Body of pancreas (tissue), 4 donors: ENCODE data around the gene CLHC1. TPM values are rescaled to one million over a fixed set of nuclear protein-coding genes. Genes with fewer than 3 reads are reported as not detected.
"Not testable (repeated sequence)": the region's sequence is repeated elsewhere in the genome, so short reads cannot be mapped to it uniquely, and the experiment has no call there.

Source experiments
- ATAC-seq: fragments of 150-250 bp; one replicate; pipeline ENCODE4 v1.9.1; 2016
- DNase-seq, 4 donors: peaks; one replicate each; pipeline ENCODE4 v3.0.0-alpha.2; 2019
- H3K27ac ChIP-seq, 4 donors: fragments of 200-600 bp; sonication (generic); 1 replicate in 3 of 4; 2 replicates in 1 of 4; pipeline versions ENCODE4 v1.5.1 to v1.6.1; 2016 to 2019; ENCODE audit warnings: mild to moderate bottlenecking in 1 of 4, mixed read lengths in 1 of 4, moderate library complexity in 1 of 4
- H3K27me3 ChIP-seq, 2 donors: fragments of 200-600 bp; sonication (generic); one replicate each; pipeline ENCODE4 v1.6.0; 2016; ENCODE audit warnings: mild to moderate bottlenecking in 1 of 2
- H3K36me3 ChIP-seq, 2 donors: fragments of 200-600 bp; sonication (generic); replicated peaks in 1 of 2; 2 replicates each; pipeline ENCODE4 v1.5.1; 2016; ENCODE audit warnings: low read depth in 2 of 2; ENCODE audit not compliant: insufficient read depth in 1 of 2
- H3K4me1 ChIP-seq: fragments of 200-600 bp; sonication (generic); one replicate; pipeline ENCODE4 v1.6.0; 2016
- H3K4me3 ChIP-seq, 2 donors: fragments of 200-600 bp; sonication (generic); 1 replicate in 1 of 2; 2 replicates in 1 of 2; pipeline ENCODE4 v1.5.1; 2016 to 2019
- H3K9me3 ChIP-seq, 3 donors: fragments of 200-600 bp; sonication (generic); 1 replicate in 2 of 3; 2 replicates in 1 of 3; pipeline ENCODE4 v1.5.1; 2016
- POLR2A ChIP-seq, 3 donors: fragments of 450-650 bp; IDR thresholded peaks; one replicate each; pipeline ENCODE4 v1.6.1; 2016; ENCODE audit warnings: antibody characterized with exemption in 3 of 3, mild to moderate bottlenecking in 2 of 3
- WGBS, 2 donors: methylation state at CpG; one replicate each; pipeline ENCODE4 v1.1.5; 2017; 5-methylcytosine and 5-hydroxymethylcytosine counted together
- intact Hi-C: fragments of 100-400 bp; cut with DNase I; formaldehyde crosslinking; loops from one replicate; pipeline ENCODE4 v1.15.1; 2023
- total RNA-seq, 2 donors: library from RNA; depleted of rRNA; stranded (reverse); fragments of >200 nt; gene quantifications; one replicate each; pipeline ENCODE4 v1.1.0, GENCODE V29; 2016
- TF ChIP-seq, protein P1 (sequence below), 7 experiments: fragments of 450-650 bp in 4 of 7; fragments of 200-600 bp in 3 of 7; sonication (generic) in 3 of 7; IDR thresholded peaks; one replicate each; pipeline ENCODE4 v1.5.1; 2016 to 2019; ENCODE audit warnings: antibody characterized with exemption in 7 of 7

CLHC1 gene
- total RNA-seq, 2 donors from 2014 or later: 3.3 to 19.7 TPM

DNA sequence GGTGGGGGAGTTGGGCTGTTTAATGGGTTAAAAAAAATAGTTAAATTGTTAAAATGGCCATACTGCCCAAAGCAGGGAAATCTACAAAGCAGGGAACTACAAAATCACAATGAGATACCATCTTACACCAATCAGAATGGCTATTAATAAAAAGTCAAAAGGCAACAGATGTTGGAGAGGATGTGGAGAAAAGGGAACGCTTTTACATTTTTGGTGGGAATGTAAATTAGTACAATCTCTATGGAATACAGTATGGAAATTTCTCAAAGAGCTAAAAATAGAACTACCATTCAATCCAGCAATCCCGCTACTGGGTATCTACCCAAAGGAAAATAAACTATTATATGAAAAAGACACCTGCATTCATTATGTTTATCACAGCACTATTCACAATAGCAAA lies 27.1 kb downstream of the CLHC1 start:
- ATAC-seq (no peak), DNase-seq (no peak)
- Histone ChIP-seq H3K9me3 (no peaks in the 10 kb centered on the region), H3K36me3 (no peaks in the 10 kb centered on the region), H3K4me1 (no peaks in the 10 kb centered on the region), H3K4me3 (no peak overlapping the region), H3K27me3 (no peaks in the 10 kb centered on the region), H3K27ac (no peak overlapping the region)
- 96 to 100% methylated on average over 2 of the region's 2 CpGs for WGBS, 2 donors
- no peak for TF ChIP-seq POLR2A (IDR thresholded peaks at IDR 0.05)
- TF ChIP-seq, protein P1, sequence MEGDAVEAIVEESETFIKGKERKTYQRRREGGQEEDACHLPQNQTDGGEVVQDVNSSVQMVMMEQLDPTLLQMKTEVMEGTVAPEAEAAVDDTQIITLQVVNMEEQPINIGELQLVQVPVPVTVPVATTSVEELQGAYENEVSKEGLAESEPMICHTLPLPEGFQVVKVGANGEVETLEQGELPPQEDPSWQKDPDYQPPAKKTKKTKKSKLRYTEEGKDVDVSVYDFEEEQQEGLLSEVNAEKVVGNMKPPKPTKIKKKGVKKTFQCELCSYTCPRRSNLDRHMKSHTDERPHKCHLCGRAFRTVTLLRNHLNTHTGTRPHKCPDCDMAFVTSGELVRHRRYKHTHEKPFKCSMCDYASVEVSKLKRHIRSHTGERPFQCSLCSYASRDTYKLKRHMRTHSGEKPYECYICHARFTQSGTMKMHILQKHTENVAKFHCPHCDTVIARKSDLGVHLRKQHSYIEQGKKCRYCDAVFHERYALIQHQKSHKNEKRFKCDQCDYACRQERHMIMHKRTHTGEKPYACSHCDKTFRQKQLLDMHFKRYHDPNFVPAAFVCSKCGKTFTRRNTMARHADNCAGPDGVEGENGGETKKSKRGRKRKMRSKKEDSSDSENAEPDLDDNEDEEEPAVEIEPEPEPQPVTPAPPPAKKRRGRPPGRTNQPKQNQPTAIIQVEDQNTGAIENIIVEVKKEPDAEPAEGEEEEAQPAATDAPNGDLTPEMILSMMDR (IDR thresholded peaks at IDR 0.05): no peak
- intact Hi-C loops: no loop called here

DNA sequence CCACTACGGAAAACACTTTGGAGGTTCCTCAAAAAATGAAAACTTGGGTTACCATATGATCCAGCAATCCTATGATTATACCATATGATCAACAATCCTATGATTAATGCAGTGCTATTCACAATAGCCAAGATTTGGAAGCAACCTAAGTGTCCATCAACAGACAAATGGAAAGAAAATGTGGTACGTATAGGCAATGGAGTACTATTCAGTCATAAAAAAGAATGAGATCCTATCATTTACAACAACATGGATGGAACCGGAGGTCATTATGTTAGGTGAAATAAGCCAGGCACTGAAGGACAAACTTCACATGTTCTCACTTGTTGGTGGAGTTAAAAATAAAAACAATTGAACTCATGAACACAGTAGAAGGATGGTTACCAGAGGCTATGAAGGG lies 27.6 kb downstream of the CLHC1 start:
- Histone ChIP-seq H3K27ac (no peak overlapping the region), H3K27me3 (no peaks in the 10 kb centered on the region), H3K9me3 (no peaks in the 10 kb centered on the region), H3K4me3 (no peak overlapping the region), H3K4me1 (no peaks in the 10 kb centered on the region), H3K36me3 (no peaks in the 10 kb centered on the region)
- 95 to 97% methylated on average over 3 of the region's 3 CpGs for WGBS, 2 donors
- no peak for DNase-seq
- no peak for ATAC-seq
- TF ChIP-seq, protein P1 (IDR thresholded peaks at IDR 0.05): no peak
- no peak for TF ChIP-seq POLR2A (IDR thresholded peaks at IDR 0.05)
- intact Hi-C loops: no loop called here

- Histone ChIP-seq H3K4me3 (no peak overlapping the region), H3K27me3 (no peaks in the 10 kb centered on the region), H3K36me3 (no peaks in the 10 kb centered on the region), H3K9me3 (no peaks in the 10 kb centered on the region), H3K4me1 (no peaks in the 10 kb centered on the region), H3K27ac (no peak overlapping the region)
- DNase-seq: no peak
- TF ChIP-seq, protein P1 (IDR thresholded peaks at IDR 0.05): no peak
- no peak for TF ChIP-seq POLR2A (IDR thresholded peaks at IDR 0.05)
- intact Hi-C loops: no loop called here
- ATAC-seq: no peak
- 96% methylated on average over 1 of the region's 1 CpG for WGBS, 2 donors
These were observed 31.7 kb downstream of the CLHC1 start for GRCh38 chr2:55200416-55200815.

DNA sequence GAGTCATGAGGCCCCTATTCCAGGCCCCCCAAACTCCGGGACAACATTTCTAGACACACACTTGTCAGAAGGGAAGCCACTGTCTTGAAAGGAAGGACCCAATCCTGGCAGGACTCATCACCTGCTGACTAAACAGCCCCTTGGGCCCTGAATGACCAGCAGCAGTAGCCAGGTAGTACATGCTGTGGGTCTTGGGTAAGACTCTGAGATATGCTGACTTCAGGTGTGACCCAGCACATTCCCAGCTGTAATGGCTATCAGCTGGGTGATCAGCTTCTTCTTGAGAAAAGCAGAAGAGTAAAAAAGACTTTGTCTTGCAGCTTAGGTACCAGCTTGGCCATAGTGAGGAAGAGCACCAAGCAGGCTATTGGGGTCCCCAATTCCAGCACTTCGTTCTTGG lies 35.6 kb downstream of the CLHC1 start:
- intact Hi-C loops: no loop called here
- 91 to 100% methylated on average over 1 to 2 of the region's 2 CpGs for WGBS, 2 donors
- DNase-seq: no peak

DNA sequence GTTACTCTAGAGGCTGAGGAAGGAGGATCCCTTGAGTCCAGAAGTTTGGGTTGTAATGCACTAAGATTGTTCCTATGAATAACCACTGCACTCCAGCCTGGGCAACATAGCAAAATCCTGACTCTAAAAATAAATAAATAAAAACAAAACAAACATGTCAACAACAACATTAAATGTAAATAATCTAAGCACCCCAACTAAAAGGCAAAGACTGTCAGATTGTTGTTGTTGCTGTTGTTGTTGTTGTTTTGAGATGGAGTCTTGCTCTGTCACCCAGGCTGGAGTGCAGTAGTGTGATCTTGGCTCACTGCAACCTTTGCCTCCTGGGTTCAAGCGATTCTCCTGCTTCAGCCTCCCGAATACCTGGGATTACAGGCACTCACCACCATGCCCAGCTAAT lies 40.2 kb downstream of the CLHC1 start:
- H3K27me3 ChIP-seq, H3K27ac ChIP-seq, H3K9me3 ChIP-seq, H3K4me1 ChIP-seq, intact Hi-C loops, ATAC-seq, DNase-seq, H3K36me3 ChIP-seq, H3K4me3 ChIP-seq: not testable (repeated sequence)
- WGBS, 2 donors: 95 to 96% methylated on average over 2 of the region's 2 CpGs

More for the DNA sequence above, 35.6 kb downstream of the CLHC1 start:
- no peak for TF ChIP-seq POLR2A (IDR thresholded peaks at IDR 0.05)
- TF ChIP-seq, protein P1 (IDR thresholded peaks at IDR 0.05): no peak
- Histone ChIP-seq H3K4me3 (no peak overlapping the region), H3K4me1 (no peaks in the 10 kb centered on the region), H3K27me3 (no peaks in the 10 kb centered on the region), H3K36me3 (no peaks in the 10 kb centered on the region), H3K27ac (no peak overlapping the region), H3K9me3 (no peaks in the 10 kb centered on the region)
- ATAC-seq: no peak

DNA sequence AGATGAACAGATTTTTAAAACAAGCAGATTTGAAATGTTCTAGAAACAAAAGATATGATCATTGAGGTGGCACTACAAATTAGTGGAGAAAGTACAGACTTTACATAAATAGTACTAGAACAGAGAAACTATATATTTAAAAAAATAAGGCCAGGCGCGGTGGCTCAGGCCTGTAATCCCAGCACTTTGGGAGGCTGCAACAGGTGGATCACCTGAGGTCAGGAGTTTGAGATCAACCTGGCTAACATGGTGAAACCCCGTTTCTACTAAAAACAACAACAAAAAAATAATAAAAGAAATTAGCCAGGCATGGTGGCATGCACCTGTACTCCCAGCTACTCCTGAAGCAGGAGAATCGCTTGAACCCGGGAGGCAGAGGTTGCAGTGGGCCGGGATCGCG lies 45.3 kb downstream of the CLHC1 start:
- H3K4me3 ChIP-seq, H3K27ac ChIP-seq, H3K27me3 ChIP-seq, ATAC-seq, H3K4me1 ChIP-seq, H3K36me3 ChIP-seq, DNase-seq, H3K9me3 ChIP-seq, intact Hi-C loops: not testable (repeated sequence)
- WGBS, 2 donors: 96 to 97% methylated on average over 8 of the region's 8 CpGs
